Gastrocnemius medialis (tissue), 4 donors: ENCODE data around the gene ENSA.
"Not testable (repeated sequence)": the region's sequence is repeated elsewhere in the genome, so short reads cannot be mapped to it uniquely, and the experiment has no call there.

ENCODE experiments used
- CTCF ChIP-seq, 5 experiments: fragments of 450-650 bp in 3 of 5; fragments of 200-600 bp in 2 of 5; sonication (generic) in 2 of 5; IDR thresholded peaks in 4 of 5; conservative IDR thresholded peaks in 1 of 5; 1 replicate in 4 of 5; 2 replicates in 1 of 5; pipeline ENCODE4 v1.5.1; 2016 to 2019; ENCODE audit warnings: antibody characterized with exemption in 5 of 5, mild to moderate bottlenecking in 3 of 5, moderate library complexity in 3 of 5
- POLR2A ChIP-seq, 2 donors: fragments of 450-650 bp; IDR thresholded peaks; one replicate each; pipeline ENCODE4 v1.6.1; 2017; ENCODE audit warnings: antibody characterized with exemption in 2 of 2, mild to moderate bottlenecking in 2 of 2, moderate library complexity in 2 of 2

- TF ChIP-seq CTCF (IDR thresholded peaks at IDR 0.05 in 4 of 5, conservative IDR thresholded peaks at IDR 0.05 in 1 of 5); POLR2A (IDR thresholded peaks at IDR 0.05): not testable (repeated sequence)
Observed at GRCh38 chr1:150638430-150638829, 9.0 kb upstream of the ENSA start.
